Upper lobe of left lung (tissue), 4 donors: Measurements from ENCODE around the gene MACROD2.

Source experiments
- CTCF ChIP-seq, 6 experiments: fragments of 450-650 bp in 4 of 6; fragments of 200-600 bp in 2 of 6; sonication (generic) in 2 of 6; IDR thresholded peaks; one replicate each; pipeline ENCODE4 v1.5.1; 2016 to 2019; ENCODE audit warnings: antibody characterized with exemption in 6 of 6
- EP300 ChIP-seq, 4 donors: sonication (generic); formaldehyde crosslinking; IDR thresholded peaks; one replicate each; pipeline ENCODE4 v1.5.1; 2017; ENCODE audit warnings: antibody characterized with exemption in 4 of 4, control low read depth in 2 of 4

DNA sequence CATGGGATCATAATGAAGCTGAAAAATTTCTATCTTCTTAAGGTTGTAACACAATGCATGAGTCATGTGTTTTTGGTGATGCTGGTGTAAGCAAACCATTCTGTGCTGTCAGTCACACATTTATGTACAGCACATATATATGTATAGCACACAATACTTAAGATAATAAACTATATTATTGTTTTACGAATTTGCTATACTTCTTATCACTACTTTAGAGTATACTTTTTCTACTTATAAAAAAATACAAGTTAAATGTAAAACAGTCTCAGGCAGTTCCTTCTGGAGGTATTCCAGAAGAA is 1262.2 kb downstream of the MACROD2 start:
- TF ChIP-seq CTCF (IDR thresholded peaks at IDR 0.05) (no peak), EP300 (IDR thresholded peaks at IDR 0.05) (no peak)
